ENCODE measurements around the gene LY86. TPM values are rescaled to one million over a fixed set of nuclear protein-coding genes. Genes with fewer than 3 reads are reported as not detected.
A peak's percentile ranks its signal among the peaks of the same experiment; 100 is the strongest.
"Not testable (repeated sequence)": the region's sequence is repeated elsewhere in the genome, so short reads cannot be mapped to it uniquely, and the experiment has no call there.

LY86 gene
- total and polyA plus RNA-seq, 12 donors: 0.23 to 7.6 (median 0.91) TPM

DNA sequence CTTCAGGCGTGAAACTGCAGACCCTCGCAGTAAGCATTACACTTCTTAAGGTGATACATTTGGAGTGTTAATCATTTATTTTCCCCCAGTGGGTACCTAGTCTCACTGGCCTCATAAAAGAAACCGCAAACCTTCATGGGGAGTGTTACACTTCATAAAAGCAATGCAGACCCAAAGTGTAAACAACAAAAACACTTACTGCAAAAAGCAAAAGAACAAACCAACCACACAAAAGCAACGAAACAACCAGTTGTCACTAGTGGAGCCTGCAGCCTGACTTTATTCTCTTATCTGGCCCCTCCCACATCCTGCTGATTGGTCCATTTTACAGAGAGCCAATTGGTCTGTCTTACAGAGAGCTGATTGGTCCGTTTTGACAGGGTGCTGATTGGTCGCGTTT is 23.8 kb downstream of the LY86 start:
- intact Hi-C loops (cut with DNase I): no loop called here
- Histone ChIP-seq H3K27me3 (no peaks in the 10 kb centered on the region), H3K9me3 (no peaks in the 10 kb centered on the region), H3K27ac (no peak overlapping the region), H3K36me3 (no peaks in the 10 kb centered on the region), H3K4me3 (no peak overlapping the region), H3K4me1 (peaks cover 0 to 20% (median 5%) of the 10 kb centered on the region in 9 donors)
- TF ChIP-seq, protein P1, sequence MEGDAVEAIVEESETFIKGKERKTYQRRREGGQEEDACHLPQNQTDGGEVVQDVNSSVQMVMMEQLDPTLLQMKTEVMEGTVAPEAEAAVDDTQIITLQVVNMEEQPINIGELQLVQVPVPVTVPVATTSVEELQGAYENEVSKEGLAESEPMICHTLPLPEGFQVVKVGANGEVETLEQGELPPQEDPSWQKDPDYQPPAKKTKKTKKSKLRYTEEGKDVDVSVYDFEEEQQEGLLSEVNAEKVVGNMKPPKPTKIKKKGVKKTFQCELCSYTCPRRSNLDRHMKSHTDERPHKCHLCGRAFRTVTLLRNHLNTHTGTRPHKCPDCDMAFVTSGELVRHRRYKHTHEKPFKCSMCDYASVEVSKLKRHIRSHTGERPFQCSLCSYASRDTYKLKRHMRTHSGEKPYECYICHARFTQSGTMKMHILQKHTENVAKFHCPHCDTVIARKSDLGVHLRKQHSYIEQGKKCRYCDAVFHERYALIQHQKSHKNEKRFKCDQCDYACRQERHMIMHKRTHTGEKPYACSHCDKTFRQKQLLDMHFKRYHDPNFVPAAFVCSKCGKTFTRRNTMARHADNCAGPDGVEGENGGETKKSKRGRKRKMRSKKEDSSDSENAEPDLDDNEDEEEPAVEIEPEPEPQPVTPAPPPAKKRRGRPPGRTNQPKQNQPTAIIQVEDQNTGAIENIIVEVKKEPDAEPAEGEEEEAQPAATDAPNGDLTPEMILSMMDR (IDR thresholded peaks at IDR 0.05): no peak
- DNase-seq (no peak), ATAC-seq (no peak)
- 94 to 95% methylated on average over 7 of the region's 7 CpGs for WGBS, 2 donors

DNA sequence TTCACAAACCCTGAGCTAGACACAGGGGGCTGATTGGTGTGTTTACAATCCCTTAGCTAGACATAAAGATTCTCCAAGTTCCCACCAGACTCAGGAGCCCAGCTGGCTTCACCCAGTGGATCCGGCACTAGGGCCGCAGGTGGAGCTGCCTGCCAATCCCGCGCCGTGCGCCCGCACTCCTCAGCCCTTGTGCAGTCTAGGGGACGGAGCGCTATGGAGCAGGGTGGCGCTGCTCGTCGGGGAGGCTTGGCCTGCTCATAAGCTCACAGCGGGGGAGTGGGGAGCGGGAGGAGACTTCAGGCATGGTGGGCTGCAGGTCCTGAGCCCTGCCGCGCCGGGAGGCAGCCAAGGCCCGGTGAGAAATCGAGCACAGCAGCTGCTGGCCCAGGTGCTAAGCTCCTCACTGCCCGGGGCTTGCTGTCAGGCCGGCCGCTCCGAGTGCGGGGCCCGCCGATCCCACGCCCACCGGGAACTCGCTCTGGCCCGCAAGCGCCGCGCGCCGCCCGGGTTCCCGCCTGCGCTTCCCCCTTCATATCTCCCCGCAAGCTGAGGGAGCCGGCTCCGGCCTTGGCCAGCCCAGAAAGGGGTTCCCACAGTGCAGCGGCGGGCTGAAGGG is 24.7 kb downstream of the LY86 start:
- H3K27ac ChIP-seq; H3K9me3 ChIP-seq; H3K4me3 ChIP-seq; ATAC-seq; DNase-seq; intact Hi-C loops (cut with DNase I); H3K36me3 ChIP-seq; H3K27me3 ChIP-seq: not testable (repeated sequence)
- WGBS, 2 donors: 95 to 97% methylated on average over 41 to 43 of the region's 43 CpGs
- peaks cover 0 to 20% (median 5%) of the 10 kb centered on the region in 9 donors for H3K4me1 ChIP-seq

DNA sequence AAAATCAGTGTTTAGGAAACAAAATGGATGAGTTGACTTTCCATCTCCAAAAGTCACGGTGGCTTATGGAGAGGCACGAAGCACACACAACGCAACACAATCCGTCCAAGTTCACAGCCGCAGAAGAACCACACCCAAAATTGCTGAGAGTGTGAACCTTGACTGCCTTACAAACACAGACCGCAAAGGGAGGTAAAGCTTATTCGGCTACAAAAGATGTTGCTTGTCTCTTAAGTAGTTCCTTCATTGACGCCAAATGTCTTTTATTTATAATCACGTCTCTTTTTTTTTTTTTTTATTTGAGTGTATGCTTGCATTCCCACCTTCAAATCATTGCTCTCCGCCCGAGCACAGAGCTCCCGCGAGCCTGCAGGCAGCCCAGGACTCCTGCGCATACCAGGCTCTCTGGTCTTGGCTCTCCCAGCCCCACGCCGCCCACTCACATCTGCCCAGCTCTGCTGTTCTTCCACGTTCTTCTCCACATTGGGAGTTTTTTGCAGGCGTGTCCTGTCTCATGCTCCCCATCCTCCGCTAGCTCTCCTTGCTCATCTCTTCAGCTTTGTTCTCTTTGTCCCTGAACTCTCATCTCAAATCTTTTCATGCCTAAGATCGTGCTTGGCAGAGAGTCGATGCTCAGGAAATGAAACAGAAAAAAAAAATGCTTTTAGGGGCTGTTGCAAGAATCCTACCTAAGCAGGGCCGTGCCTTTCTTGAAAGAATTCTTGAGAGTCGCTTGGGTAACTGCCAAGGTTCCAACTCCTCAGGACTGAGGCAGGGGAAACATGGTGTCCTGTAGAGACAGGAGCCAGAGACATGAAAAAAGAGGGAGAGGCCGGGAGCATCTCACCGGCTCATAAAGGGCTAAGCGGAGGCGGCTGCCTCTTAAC is 25.8 kb downstream of the LY86 start:
- WGBS, 2 donors: 82 to 85% methylated on average over 27 of the region's 27 CpGs
- DNase-seq (no peak), ATAC-seq (peak in 1 of 8 donors; percentile 56)
- peak overlapping the region in 1 of 10 donors; percentile 51 for H3K27ac ChIP-seq
- intact Hi-C loops (cut with DNase I): no loop called here
- H3K27me3 ChIP-seq: no peaks in the 10 kb centered on the region
- no peaks in the 10 kb centered on the region for H3K9me3 ChIP-seq
- H3K4me1 ChIP-seq: peaks cover 0 to 20% (median 5%) of the 10 kb centered on the region in 9 donors
- TF ChIP-seq, protein P1 (IDR thresholded peaks at IDR 0.05): no peak
- no peaks in the 10 kb centered on the region for H3K36me3 ChIP-seq
- H3K4me3 ChIP-seq: peak overlapping the region in 1 of 10 donors; percentile 12

DNA sequence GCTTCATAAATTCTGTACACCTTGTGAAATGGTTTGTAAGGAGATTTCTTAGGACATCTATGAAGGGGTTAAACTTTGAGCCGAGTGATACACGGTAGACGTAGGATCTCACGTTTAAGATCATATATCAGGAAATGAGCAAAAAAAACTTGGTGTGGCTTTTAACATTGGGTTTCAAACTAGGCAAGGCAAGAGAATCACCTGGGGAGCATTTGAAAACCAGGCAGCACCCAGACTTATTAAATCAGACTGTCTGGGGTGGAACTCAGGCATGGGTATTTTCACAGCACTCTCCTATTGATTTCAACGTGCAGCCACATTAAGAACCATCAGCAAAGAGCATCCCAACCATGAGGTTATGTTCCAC is 26.4 kb downstream of the LY86 start:
- WGBS, 2 donors: 51 to 52% methylated on average over 5 of the region's 5 CpGs
- H3K27me3 ChIP-seq: no peaks in the 10 kb centered on the region
- TF ChIP-seq, protein P1 (IDR thresholded peaks at IDR 0.05): no peak
- no peak overlapping the region for H3K4me3 ChIP-seq
- peaks cover 0 to 19% (median 6%) of the 10 kb centered on the region in 9 donors for H3K4me1 ChIP-seq
- H3K9me3 ChIP-seq: no peaks in the 10 kb centered on the region
- ATAC-seq (no peak), DNase-seq (no peak)
- peak overlapping the region in 1 of 10 donors; percentile 51 for H3K27ac ChIP-seq
- no peaks in the 10 kb centered on the region for H3K36me3 ChIP-seq
- intact Hi-C loops (cut with DNase I): no loop called here
